Measurements from ENCODE around the gene MTMR12.
"Not testable (repeated sequence)": the region's sequence is repeated elsewhere in the genome, so short reads cannot be mapped to it uniquely, and the experiment has no call there.

MTMR12 gene

GRCh38 chr5:32225445-32225844 is 87.3 kb downstream of the MTMR12 start:
- in situ Hi-C loops (cut with MboI; ENCODE audit: low sequenced_read_pairs, unreplicated experiment): no loop called here
- DNase-seq (ENCODE audit: low spot score): no peak
- TF ChIP-seq, protein P1, sequence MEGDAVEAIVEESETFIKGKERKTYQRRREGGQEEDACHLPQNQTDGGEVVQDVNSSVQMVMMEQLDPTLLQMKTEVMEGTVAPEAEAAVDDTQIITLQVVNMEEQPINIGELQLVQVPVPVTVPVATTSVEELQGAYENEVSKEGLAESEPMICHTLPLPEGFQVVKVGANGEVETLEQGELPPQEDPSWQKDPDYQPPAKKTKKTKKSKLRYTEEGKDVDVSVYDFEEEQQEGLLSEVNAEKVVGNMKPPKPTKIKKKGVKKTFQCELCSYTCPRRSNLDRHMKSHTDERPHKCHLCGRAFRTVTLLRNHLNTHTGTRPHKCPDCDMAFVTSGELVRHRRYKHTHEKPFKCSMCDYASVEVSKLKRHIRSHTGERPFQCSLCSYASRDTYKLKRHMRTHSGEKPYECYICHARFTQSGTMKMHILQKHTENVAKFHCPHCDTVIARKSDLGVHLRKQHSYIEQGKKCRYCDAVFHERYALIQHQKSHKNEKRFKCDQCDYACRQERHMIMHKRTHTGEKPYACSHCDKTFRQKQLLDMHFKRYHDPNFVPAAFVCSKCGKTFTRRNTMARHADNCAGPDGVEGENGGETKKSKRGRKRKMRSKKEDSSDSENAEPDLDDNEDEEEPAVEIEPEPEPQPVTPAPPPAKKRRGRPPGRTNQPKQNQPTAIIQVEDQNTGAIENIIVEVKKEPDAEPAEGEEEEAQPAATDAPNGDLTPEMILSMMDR (IDR thresholded peaks at IDR 0.05; ENCODE audit: borderline replicate concordance, control extremely low read depth, extremely low read depth, insufficient read depth, missing control alignments): no peak

DNA sequence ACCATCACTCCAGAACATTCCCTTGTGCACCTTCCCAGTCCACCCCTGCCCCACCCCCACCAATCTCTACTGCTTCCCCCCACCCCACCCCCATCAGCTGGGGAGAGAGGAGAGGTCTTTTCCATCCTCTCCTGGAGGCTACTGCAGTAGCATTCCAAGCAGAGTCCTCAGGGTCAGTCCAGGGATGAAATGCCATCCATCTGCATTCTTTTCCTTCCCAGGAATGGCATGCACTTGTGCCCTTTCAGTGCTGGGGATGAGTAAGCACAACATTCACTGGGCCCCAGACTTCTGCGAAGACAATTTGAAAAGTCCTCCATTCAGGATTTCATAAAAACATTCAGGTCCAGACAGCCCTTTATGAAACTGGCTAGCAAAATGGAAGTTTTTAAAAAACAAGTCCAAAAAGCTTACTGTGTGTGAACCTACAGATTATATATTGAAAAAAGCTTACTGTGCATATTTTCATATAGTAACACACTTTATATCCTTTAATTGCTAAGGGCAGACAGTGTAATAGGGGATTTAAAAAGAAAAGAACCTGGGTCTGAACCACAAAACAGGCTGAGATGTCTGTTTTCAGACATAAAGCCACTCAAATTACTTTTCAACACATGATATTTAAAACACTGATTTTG is 88.6 kb downstream of the MTMR12 start:
- no peak for DNase-seq (ENCODE audit: low spot score)
- TF ChIP-seq, protein P1 (IDR thresholded peaks at IDR 0.05; ENCODE audit: borderline replicate concordance, control extremely low read depth, extremely low read depth, insufficient read depth, missing control alignments): no peak
- in situ Hi-C loops (cut with MboI; ENCODE audit: low sequenced_read_pairs, unreplicated experiment): no loop called here

- TF ChIP-seq, protein P1 (IDR thresholded peaks at IDR 0.05; ENCODE audit: borderline replicate concordance, control extremely low read depth, extremely low read depth, insufficient read depth, missing control alignments): no peak
- DNase-seq (ENCODE audit: low spot score): no peak
Observed at GRCh38 chr5:32222723-32223470, 89.8 kb downstream of the MTMR12 start.

DNA sequence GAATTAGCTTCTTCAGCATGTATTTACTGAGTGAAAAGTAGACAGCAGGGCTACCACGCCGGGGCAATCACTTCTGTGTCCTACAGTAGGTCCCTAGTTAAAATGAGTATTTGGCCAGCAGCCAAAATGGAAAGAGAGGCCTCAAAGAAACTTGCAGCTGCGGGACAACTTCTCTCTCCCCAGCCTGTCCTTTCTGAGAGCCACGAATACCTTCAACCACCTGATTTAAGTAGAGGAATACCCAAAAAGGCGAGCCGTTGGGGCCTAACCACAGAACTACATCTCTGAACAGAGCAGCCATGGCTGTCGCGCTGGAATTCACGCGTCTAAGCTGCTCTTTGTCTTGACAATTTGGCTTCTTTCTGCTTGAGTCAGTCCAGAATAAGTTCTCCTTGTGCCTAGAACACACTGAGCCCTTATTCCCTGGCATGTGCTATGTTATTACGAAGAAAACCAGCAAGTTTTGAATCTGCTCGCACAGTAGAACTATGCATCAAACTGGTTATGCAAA is 94.8 kb downstream of the MTMR12 start:
- no peak for DNase-seq (ENCODE audit: low spot score)
- in situ Hi-C loops (cut with MboI; ENCODE audit: low sequenced_read_pairs, unreplicated experiment): no loop called here
- TF ChIP-seq, protein P1 (IDR thresholded peaks at IDR 0.05; ENCODE audit: borderline replicate concordance, control extremely low read depth, extremely low read depth, insufficient read depth, missing control alignments): no peak

More at GRCh38 chr5:32222723-32223470, 89.8 kb downstream of the MTMR12 start:
- in situ Hi-C loops (cut with MboI; ENCODE audit: low sequenced_read_pairs, unreplicated experiment): no loop called here

- in situ Hi-C loops (cut with MboI; ENCODE audit: low sequenced_read_pairs, unreplicated experiment); DNase-seq (ENCODE audit: low spot score): not testable (repeated sequence)
Observed at GRCh38 chr5:32214344-32214743, 98.4 kb downstream of the MTMR12 start.

DNA sequence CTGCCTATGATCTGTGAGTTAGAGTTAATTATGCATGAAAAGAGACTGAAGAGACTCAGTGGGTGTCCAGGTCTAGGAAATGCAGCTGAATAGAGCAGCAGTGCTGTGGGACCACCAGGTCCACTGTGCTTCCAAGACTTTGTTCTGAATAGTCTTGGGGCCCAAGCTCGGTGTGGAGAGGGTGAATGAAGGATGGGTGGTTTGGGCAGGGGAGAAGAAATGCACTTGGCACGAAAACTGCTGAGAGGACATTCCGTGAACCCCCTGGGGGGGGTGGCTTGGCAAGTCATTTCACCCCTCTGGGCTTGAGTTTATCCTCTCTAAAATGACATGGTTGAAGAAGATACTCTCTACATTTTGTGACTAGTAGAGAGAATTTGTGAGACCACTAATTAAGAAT is 102.6 kb downstream of the MTMR12 start:
- TF ChIP-seq, protein P1 (IDR thresholded peaks at IDR 0.05; ENCODE audit: borderline replicate concordance, control extremely low read depth, extremely low read depth, insufficient read depth, missing control alignments): no peak
- no peak for DNase-seq (ENCODE audit: low spot score)
- in situ Hi-C loops (cut with MboI; ENCODE audit: low sequenced_read_pairs, unreplicated experiment): no loop called here

DNA sequence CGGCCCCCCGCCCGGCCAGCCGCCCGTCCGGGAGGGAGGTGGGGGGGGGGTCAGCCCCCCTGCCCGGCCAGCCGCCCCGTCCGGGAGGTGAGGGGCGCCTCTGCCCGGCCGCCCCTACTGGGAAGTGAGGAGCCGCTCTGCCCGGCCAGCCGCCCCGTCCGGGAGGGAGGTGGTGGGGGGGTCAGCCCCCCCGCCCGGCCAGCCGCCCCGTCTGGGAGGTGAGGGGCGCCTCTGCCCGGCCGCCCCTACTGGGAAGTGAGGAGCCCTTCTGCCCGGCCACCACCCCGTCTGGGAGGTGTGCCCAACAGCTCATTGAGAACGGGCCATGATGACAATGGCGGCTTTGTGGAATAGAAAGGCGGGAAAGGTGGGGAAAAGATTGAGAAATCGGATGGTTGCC is 103.9 kb downstream of the MTMR12 start:
- DNase-seq (ENCODE audit: low spot score); in situ Hi-C loops (cut with MboI; ENCODE audit: low sequenced_read_pairs, unreplicated experiment): not testable (repeated sequence)

Measured in GM13976 (cell line).